GM19043 (cell line): Measurements from ENCODE around the gene PPARA.

Source experiments
- ATAC-seq: cut with Tn5 transposase; IDR thresholded peaks from one replicate; pipeline ENCODE4 v1.9.1; 2021; ENCODE audit warnings: low read depth; ENCODE audit not compliant: unreplicated experiment

The PPARA gene

GRCh38 chr22:46150034-46150654 lies at the start of gene PPARA:
TSS of gene PPARA (plus strand) at chr22:46150526. CDS start at chr22:46198384, 47,858 bp downstream.
- ATAC-seq, result no peak

DNA sequence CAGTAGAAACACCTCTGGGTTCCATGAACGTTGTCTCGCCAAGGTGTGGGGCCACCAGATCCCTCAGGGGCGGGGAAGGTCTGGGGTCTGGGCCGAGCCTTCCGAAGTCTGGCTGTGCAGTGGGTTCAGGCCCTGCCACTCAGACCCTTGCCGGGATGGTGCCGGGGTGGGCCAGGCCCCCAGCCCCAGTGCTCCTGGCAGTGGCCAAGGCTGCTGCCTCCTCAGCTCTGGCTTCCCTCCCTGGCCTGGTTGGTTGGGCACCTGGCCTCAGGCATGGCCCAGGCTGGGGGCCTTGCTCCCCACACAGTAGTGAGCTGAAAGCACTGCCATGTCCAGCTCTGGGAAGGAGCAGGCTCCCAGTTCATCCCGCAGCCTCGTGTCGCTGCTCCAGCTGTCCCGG lies 48.2 kb upstream of the PPARA start:
- no peak for ATAC-seq

DNA sequence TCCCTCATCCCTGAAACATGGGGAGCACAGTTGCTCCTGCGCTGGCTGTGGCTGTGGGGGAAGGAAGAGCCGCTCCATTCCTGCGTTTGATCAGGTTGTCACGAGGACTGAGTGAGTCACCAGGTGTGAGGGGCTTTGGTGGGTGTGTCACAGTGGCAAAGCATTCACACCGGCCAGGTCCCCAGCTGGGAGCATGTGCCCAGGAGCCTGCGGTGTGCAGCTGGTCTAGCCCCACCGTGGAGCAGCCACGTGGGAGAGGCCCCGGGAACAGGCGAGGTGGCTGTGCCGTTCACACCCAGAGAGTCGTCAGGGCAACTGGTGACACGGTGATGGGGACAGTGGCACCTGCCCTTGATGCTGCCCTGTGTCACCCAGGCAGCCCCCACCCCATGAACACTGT lies 47.6 kb upstream of the PPARA start:
- no peak for ATAC-seq

GRCh38 chr22:46103181-46103580 lies 47.1 kb upstream of the PPARA start:
- no peak for ATAC-seq

DNA sequence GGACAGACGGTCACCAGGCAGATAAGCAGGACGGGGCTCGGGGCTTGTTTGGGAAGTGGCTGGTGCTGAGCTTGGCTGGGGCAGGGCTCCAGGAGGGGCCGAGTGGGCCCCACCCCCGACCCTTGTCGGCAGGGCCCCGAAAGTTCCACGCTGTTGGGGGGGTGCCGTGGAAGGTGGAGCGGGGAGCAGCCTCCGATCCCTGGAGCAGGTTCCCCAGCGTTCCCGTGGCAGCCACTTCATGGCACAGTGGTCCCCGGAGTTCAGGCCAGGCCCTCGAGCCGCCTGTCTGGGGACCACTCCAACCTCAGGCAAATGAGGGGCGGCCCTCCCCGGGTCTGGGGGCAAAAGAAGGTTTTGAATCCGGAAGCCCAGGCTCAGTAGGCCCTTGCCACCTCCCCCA lies 46.7 kb upstream of the PPARA start:
- no peak for ATAC-seq

GRCh38 chr22:46104170-46104880 lies 46.0 kb upstream of the PPARA start:
- no peak for ATAC-seq

GRCh38 chr22:46104881-46105493 lies 45.3 kb upstream of the PPARA start:
- no peak for ATAC-seq

DNA sequence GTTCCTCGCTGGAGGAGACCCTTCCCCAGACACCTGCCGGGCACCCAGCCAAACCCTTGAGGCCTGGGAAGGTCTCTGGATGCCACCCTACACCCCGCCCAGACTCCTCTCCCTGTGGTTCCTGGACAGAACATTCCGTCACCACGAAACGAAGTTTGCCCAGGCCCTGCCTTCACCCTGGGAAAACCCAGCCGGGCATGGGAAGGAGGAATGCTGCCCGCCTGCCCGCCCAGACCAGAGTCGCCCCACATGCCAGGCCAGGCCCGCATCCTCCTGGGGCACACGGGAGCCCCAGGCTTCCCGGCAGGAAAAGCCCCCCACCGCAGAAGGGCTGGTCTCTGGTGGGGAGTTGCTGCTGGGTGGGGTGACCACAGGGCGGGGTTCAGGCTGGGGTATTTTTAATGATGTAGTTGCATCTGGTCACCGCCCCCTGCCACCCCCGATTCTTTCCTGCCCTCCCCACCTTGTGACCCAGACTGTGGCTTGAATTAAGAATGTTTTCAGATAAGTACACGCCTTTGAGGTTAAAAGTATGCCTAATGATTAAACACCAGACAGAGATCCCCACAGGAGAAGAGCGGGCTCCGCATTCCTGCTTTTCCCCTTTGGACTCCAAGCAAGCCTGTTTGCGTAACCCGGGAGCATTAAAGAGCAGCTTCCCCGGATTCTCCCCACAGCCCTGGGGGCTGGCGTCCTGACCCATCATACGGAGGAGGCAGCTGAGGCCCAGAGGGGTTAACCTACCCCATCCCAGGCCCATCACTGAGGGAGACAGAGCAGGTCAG lies 44.6 kb upstream of the PPARA start:
- no peak for ATAC-seq

DNA sequence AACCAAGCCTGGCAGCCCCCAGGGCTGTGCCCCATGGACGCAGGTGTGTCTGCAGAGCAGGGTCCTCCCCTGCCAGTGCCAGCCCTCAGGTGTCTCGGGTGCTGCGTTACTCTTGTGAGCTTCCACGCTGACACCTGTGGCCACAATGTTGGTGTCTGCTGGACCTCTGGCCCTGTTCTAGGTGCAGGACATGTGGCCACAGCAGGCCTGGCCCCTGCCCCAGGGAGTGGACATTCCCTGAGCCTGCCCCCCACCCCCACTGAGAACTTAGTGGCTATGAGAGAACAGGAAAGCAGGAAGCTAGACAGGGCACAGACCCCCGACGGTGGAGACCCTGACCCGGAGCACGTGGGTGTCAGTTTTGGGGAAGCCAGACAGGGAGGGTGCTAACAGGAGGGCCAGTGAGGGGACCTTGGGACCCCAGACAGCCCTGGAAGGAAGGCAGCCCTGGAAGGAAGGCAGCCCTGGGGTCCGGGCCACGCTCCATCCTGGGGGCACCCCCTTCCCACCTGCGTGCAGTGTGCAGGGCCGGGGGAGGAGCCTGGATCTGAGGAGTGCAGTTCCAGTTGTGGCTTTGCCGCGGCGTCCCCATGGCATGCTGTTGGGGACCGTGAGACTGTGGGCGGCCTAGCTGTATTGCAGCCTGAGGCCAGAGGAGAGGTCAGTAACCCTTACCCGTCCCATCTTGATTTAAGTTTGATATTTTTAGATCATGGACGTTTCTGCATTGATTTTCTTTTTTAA lies 43.9 kb upstream of the PPARA start:
- no peak for ATAC-seq

- no peak for ATAC-seq
Observed at GRCh38 chr22:46107089-46107664, 43.1 kb upstream of the PPARA start.

GRCh38 chr22:46107753-46108563 lies 42.4 kb upstream of the PPARA start:
- no peak for ATAC-seq

DNA sequence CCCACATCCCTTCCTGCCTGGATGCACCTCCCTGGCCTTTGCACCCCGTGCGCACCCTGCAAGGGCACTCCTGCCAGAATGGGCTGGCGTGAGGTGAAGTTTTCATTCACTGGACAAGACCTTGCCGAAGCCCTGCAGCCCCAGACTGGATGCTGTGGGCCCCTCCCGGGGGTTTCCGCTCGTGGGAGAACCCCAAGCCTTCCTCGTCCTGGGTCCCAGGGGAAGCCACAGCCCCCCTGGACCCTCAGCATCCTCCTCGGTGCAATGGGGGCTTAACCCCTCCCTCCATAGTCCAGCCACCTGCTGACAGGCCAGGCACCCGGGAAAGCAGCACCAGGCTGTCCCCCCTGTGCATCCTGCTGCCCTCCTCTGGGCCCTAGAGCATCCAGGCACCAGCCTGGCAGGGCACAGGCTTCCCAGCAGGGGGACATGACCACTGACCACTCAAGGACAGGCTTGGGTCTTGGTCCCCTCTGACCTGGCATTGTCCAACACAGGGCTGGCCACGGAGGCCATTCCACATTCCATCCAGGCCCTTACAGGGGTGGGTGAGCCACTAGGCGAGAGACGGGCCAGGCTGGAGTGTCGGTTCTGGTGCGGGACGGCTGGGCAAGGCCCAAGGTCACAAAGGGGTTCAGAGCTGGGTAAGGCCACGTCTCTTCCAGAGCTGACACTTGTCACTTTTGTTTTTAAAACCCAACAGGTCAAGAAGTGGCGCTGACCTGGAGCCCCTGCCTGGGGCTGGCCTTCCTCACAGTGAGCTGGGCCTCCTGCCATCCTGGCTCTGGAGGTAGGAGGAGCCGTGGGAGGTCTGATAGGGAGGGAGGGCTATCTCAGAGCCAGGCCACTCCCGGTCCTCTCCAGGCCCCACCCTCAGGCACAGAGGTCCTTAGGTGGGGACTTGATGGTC lies 41.5 kb upstream of the PPARA start:
- ATAC-seq, result no peak

GRCh38 chr22:46109474-46110003 lies 40.8 kb upstream of the PPARA start:
- no peak for ATAC-seq

GRCh38 chr22:46110215-46110614 lies 40.1 kb upstream of the PPARA start:
- ATAC-seq, result no peak

DNA sequence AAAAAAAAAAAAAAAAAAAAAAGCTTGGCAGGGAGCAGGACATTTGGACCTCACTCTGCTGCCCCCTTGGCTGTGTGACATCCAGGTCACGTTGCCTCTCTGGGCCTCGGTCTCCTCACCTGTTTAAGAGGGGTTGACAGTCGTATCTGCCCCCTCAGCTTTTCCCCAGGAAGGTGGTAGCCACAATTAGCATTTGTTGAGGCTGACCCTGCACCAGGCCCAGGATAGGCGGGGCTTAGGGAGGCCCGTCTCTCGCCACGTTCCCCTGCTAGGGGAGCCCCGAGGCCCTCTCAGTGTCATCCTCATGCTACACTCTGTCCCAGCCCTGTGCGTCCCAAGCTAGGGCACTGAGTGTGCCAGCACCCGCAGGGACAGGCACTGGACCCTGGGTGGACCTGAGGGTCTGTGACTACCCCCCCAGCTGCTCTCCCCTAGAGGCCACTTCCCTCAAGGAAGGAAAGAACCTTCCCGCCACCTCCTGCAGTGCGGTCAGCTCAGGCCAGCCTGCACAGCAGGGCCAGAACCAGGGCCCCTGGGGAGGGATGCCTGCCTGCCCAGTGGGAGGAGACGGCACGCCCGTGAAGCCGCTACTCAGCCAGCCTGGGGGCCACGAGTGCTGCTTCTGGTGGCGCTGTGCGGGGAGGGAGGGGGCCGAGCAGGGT lies 38.5 kb upstream of the PPARA start:
- no peak for ATAC-seq

GRCh38 chr22:46112405-46112804 lies 37.9 kb upstream of the PPARA start:
- ATAC-seq, result no peak

GRCh38 chr22:46113110-46113909 lies 37.0 kb upstream of the PPARA start:
- no peak for ATAC-seq
